AML-193 (cell line): ENCODE data around the gene EIF1.
A peak's percentile ranks its signal among the peaks of the same experiment; 100 is the strongest.
"Not testable (repeated sequence)": the region's sequence is repeated elsewhere in the genome, so short reads cannot be mapped to it uniquely, and the experiment has no call there.

Experiments
- DNase-seq, 2 experiments: peaks; one replicate each; lab custom pipeline; 2025; lab: John Stamatoyannopoulos, UW

Gene EIF1

GRCh38 chr17:41688641-41689496, at the start of gene EIF1:
EIF1 (plus strand) TSS chr17:41688885; CDS start chr17:41689039, 154 bp downstream.
- DNase-seq: peak; percentile 99 to 100

DNA sequence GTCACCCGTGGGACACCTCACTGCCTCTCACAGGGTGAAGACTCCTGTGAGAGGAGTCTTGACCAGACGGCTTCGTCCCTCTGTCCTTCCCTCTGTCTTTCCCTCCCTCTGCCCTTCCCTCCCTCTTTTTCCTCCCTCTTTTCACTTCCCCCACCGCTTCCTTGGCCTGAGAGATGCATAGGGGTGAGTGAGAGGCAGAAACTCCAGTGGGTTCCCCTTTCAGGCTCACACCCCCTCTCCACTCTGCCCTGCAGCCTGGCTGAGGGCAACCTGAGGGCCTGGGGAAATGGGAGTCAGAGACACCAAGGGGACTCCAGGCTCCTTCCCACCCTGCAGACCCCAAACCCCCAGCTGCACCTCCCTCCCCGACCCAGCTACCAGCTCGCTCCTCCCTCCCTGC, 49.7 kb upstream of the EIF1 start:
- no peak for DNase-seq

GRCh38 chr17:41639492-41640473, 48.9 kb upstream of the EIF1 start:
- no peak for DNase-seq

- DNase-seq: not testable (repeated sequence)
Observed at GRCh38 chr17:41640596-41640995, 48.1 kb upstream of the EIF1 start.

GRCh38 chr17:41642252-41643156, 46.2 kb upstream of the EIF1 start:
- no peak for DNase-seq

- no peak for DNase-seq
Observed at GRCh38 chr17:41647038-41647813, 41.5 kb upstream of the EIF1 start.

GRCh38 chr17:41647940-41648410, 40.7 kb upstream of the EIF1 start:
- DNase-seq: peak; percentile 72 to 76

DNA sequence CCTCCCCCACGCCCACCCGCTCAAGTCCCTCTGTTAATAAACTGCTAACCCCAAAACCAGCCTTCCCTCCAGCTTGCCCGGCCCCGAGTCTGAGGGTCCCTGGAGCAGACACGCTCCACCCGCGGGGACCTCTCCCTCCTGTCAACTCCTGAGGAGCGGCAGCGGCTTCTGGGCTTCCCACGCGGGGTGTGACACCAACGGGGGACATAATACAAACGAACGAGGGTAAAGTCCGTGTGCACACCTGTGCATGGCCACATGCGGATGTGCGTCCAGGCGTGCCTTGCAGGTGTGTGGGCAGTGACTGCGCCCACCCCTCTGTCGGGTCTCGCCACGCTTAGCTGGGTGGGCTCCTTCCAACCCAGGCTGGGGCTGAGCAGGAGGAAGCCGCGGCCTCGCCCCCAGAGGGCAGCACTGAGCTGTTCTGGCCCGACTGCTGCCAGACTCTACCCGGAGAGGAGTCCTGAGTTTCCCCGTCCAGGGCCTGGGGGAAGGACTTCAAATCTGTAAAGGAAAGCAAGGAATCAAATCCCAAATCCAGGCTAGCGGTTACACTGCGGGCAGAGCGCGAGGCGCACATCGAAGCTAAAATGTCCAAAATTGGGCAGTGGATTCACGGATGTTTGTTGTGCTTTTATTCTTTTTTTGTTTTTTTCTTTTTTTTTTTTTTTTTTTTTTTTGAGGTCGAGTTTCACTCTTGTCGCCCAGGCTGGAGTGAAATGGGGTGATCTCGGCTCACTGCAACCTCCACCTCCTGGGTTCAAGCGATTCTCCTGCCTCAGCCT, 40.1 kb upstream of the EIF1 start:
- peak; percentile 65 to 67 for DNase-seq

- no peak for DNase-seq
Observed at GRCh38 chr17:41649923-41650519, 38.7 kb upstream of the EIF1 start.

DNA sequence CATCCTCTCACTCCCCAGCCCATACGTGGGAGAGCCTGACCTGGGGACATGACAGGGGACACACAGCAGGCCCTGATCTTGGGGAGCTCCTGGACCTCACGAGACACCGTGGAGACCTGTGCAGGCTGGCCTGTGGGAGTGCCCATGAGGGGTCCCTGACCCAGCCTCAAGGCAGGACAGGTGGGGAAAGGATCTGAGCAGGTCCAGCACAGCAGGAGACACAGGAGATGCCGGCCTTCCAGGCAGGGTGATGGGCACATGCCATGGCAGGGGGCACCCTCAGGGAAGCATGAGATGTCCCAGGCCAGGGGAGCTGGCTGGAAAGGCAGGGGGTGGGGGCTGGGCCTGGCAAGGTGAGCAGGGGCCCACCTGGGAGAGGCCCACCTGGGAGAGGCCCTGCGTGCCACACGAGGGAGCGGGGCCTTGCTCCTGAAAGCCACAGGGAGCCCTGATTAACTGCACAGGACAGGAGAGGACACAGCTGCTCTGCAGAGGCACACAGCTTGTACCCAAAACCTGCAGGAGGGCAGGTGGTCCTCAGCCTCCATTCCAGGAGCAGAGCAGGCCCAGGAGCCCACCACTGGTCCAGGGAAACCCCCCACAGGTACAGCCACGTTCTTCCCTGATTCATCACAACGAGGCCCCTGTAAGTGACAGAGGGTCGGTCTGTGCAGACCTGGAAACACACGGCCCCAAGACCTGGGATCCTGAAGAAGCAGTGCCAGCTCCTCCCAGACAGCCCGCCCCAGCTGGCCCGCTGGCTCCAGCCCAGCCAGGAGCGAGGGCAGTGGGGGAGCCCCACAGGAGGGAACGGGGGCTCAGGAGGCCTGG, 37.7 kb upstream of the EIF1 start:
- DNase-seq: no peak

DNA sequence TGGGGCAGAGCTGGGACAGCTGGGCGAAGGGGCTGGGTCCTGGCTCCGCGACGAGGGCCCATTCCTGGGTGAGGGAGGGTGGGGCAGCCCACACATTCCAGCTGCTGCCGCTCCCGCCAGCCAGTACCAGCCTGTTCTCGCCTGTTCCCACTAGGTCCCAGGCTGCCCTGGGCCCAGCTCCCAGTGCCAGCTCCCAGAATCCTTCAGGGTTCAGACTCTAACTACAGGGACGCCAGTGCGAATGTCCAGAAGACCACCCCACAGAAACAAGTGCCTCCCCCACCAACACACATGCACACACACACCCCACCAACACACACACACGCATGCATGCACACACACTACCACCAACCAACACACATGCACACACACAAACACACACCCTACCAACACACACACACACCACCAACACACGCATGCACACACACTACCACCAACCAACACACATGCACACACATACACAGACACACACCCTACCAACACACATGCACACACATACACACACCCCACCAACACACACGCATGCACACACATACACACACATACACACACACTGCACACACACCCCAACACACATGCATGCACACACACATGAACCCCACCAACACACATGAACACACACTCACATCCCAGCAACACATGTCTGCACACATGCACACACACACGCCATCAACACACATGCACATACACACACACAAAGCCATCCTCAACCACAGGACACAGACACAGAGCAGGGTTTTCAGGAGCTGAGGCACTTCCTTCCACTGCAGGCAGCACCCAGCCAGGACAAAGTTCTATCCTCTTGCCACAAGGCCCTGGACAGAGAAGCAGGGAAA, 36.8 kb upstream of the EIF1 start:
- DNase-seq: no peak

DNA sequence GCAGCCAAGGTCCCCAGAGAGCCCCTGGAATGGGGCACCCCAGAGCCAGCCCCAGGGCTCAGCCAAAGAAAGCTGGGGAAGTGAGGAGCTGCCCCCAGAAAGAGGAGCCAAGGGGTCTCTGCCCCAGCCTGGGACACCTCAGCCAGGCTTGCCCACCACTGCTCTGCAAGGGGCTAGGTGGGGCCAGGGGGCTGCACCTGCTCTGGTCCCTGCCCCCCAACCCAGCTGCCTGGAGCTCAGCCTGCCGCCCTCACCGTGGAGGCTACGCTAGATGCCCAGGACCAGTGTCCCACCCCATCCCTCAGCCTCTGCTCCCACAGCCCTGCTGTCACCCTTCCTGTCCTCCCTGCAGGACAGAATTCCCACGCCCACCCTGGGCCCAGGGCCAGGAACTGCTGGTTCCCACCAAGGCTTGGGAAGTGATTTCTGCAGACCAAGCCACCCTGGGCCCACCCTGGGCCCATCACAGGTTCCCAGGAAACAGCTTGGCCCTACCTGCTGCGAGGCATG, 36.2 kb upstream of the EIF1 start:
- no peak for DNase-seq

DNA sequence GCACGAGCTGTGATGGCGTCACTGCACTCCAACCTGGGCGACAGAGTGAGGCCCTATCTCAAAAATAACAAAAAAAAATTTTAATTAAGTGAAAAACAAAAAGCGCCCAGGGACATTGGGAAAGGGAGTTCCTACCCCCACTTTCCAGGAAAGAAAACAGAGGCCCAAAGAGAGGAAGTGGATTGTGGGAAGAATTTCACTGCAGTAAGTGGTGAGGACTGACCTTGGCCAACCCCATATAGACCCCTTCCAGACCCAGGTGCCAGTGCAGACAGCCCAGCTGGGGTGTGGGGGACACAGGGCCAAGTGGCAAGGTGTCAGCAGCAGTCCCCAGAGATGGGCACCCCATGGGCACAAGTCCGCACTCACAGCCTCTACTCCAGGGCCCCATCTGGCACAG, 35.3 kb upstream of the EIF1 start:
- DNase-seq: no peak

- DNase-seq: no peak
Observed at GRCh38 chr17:41653892-41654677, 34.6 kb upstream of the EIF1 start.

DNA sequence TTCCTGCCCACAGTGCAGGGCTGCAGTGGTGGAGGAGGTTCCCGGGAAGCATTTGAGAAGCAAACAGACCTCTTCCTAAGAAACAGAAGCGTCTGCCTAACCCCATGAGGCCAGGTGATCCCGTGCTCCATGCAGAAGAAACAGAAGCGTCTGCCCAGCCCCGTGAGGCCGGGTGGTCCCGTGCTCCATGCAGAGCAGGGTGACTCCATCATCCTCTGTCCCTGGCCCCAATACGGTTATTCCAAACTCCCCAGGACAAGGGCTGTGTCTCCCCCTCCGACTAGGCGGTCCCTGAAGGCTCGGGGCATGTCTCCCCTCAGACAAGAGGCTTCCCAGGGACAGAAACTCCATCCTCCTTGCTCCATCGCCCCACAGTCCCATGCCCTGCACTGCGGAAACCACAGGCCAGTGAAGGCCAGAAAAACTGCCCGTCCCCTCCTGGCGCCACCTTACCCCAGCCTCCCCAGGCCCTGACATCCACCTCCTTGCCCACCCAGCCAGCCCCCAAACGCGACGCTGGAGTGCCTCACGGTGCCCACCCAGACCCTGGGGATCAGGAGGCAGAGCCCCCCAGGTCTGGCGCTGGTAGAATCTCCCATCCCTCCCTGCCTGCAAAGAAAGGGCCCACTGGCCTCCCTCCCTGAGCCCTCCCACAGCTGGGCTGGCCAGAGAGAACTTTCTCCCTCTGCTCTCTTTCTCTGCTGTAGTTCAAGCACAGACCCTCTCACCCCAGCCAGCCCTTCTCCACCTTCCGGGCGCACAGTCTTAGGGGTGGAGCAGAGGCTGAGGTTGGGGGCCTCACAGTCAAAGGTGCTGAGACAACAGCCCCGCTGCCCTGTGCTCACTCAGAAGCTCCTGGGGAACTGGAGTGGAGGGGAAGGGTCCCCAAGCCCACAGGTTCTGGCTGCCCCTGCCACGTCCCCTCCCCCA, 33.7 kb upstream of the EIF1 start:
- DNase-seq: no peak
